Ishikawa (cell line): ENCODE data around the gene APBB2.

Experiments used
- CREB1 ChIP-seq: IDR thresholded peaks from 2 replicates; pipeline ENCODE4 v1.6.1; 2012; ENCODE audit warnings: low read depth
- EP300 ChIP-seq: IDR thresholded peaks from 2 replicates; pipeline ENCODE4 v1.6.1; 2012; ENCODE audit warnings: borderline replicate concordance
- NFIC ChIP-seq: IDR thresholded peaks from 2 replicates; pipeline ENCODE4 v1.6.1; 2012
- TCF12 ChIP-seq: IDR thresholded peaks from 2 replicates; pipeline ENCODE4 v1.6.1; 2012; ENCODE audit warnings: low read depth
- ZBTB7A ChIP-seq: IDR thresholded peaks from 2 replicates; pipeline ENCODE4 v1.6.1; 2012; ENCODE audit warnings: low read depth
- TF ChIP-seq, protein P1 (sequence below): IDR thresholded peaks from 2 replicates; pipeline ENCODE4 v1.6.1; 2012; ENCODE audit warnings: low read depth, mild to moderate bottlenecking

DNA sequence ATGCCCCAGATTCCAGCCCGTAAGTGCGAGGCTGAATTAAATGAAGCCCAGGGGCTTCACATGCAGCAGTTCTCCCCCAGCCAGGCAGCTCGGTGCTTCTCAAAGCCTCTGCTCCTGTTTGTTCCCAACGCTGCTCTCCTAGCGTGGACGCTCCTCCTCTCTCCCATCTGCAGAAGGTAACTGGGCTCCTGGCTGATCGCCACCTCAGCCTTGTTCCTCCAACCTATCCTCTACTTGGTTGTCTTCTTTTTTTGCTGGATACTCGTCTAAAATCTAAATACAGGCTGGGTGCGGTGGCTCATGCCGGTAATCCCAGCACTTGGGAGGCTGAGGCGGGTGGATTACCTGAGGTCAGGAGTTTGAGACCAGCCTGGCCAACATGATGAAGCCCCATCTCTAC lies 394.2 kb downstream of the APBB2 start:
- TF ChIP-seq EP300 = no peak
- TF ChIP-seq CREB1 = no peak
- TF ChIP-seq NFIC = no peak
- TF ChIP-seq ZBTB7A = no peak
- TF ChIP-seq, protein P1, sequence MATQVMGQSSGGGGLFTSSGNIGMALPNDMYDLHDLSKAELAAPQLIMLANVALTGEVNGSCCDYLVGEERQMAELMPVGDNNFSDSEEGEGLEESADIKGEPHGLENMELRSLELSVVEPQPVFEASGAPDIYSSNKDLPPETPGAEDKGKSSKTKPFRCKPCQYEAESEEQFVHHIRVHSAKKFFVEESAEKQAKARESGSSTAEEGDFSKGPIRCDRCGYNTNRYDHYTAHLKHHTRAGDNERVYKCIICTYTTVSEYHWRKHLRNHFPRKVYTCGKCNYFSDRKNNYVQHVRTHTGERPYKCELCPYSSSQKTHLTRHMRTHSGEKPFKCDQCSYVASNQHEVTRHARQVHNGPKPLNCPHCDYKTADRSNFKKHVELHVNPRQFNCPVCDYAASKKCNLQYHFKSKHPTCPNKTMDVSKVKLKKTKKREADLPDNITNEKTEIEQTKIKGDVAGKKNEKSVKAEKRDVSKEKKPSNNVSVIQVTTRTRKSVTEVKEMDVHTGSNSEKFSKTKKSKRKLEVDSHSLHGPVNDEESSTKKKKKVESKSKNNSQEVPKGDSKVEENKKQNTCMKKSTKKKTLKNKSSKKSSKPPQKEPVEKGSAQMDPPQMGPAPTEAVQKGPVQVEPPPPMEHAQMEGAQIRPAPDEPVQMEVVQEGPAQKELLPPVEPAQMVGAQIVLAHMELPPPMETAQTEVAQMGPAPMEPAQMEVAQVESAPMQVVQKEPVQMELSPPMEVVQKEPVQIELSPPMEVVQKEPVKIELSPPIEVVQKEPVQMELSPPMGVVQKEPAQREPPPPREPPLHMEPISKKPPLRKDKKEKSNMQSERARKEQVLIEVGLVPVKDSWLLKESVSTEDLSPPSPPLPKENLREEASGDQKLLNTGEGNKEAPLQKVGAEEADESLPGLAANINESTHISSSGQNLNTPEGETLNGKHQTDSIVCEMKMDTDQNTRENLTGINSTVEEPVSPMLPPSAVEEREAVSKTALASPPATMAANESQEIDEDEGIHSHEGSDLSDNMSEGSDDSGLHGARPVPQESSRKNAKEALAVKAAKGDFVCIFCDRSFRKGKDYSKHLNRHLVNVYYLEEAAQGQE = no peak
- TF ChIP-seq TCF12 = no peak
